Parathyroid adenoma (tissue), 2 donors: ENCODE results near the gene FEN1.

ENCODE experiments used
- H2AFZ ChIP-seq: fragments of 300-600 bp; sonication (generic); one replicate; pipeline ENCODE4 v1.7.0; 2017; ENCODE audit warnings: antibody characterized with exemption, mild to moderate bottlenecking
- H3K27ac ChIP-seq: fragments of 300-600 bp; sonication (generic); one replicate; pipeline ENCODE4 v1.7.0; 2017
- H3K27me3 ChIP-seq: fragments of 300-600 bp; sonication (generic); one replicate; pipeline ENCODE4 v1.7.0; 2017; ENCODE audit warnings: low read length; ENCODE audit not compliant: control insufficient read depth, insufficient read depth
- H3K36me3 ChIP-seq: fragments of 300-600 bp; sonication (generic); one replicate; pipeline ENCODE4 v1.7.0; 2017; ENCODE audit warnings: low read length; ENCODE audit not compliant: control insufficient read depth, insufficient read depth
- H3K4me1 ChIP-seq: fragments of 300-600 bp; sonication (generic); one replicate; pipeline ENCODE4 v1.7.0; 2017; ENCODE audit warnings: control low read depth
- H3K4me2 ChIP-seq: fragments of 300-600 bp; sonication (generic); one replicate; pipeline ENCODE4 v1.7.0; 2017; ENCODE audit warnings: low read length
- H3K4me3 ChIP-seq: fragments of 300-600 bp; sonication (generic); one replicate; pipeline ENCODE4 v1.7.0; 2017; ENCODE audit warnings: low read depth, low read length
- H3K79me2 ChIP-seq: fragments of 300-600 bp; sonication (generic); one replicate; pipeline ENCODE4 v1.7.0; 2017; ENCODE audit warnings: control low read depth
- H3K9ac ChIP-seq: fragments of 300-600 bp; sonication (generic); one replicate; pipeline ENCODE4 v1.7.0; 2017; ENCODE audit warnings: mild to moderate bottlenecking
- H3K9me3 ChIP-seq: fragments of 300-600 bp; sonication (generic); one replicate; pipeline ENCODE4 v1.7.0; 2017; ENCODE audit warnings: low read length; ENCODE audit not compliant: control insufficient read depth
- TF ChIP-seq, protein P1 (sequence below): fragments of 300-600 bp; sonication (generic); IDR thresholded peaks from one replicate; pipeline ENCODE4 v1.7.0; 2017; ENCODE audit warnings: antibody characterized with exemption, mild to moderate bottlenecking
- donor health status: primary hyperparathyroidism.

The FEN1 gene

DNA sequence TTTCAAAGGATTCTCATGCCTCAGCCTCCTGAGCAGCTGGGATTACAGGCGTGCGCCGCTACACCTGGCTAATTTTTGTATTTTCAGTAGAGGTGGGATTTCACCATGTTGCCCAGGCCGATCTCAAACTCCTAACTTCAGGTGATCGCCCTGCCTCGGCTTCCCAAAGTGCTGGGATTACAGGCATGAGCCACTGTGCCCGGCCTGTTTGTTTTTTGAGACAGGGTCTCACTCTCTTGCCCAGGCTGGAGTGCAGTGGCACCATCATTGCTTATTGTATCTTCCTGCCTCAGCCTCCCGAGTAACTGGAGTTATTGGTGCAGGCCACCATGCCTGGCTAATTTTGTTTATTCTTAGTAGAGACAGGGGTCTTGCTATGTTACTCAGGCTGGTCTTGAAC lies 43.5 kb downstream of the FEN1 start:
- no peak overlapping the region for H3K27ac ChIP-seq
- H3K4me1 ChIP-seq: peaks cover 31% of the 10 kb centered on the region
- no peaks in the 10 kb centered on the region for H3K27me3 ChIP-seq
- no peak overlapping the region for H2AFZ ChIP-seq
- TF ChIP-seq, protein P1, sequence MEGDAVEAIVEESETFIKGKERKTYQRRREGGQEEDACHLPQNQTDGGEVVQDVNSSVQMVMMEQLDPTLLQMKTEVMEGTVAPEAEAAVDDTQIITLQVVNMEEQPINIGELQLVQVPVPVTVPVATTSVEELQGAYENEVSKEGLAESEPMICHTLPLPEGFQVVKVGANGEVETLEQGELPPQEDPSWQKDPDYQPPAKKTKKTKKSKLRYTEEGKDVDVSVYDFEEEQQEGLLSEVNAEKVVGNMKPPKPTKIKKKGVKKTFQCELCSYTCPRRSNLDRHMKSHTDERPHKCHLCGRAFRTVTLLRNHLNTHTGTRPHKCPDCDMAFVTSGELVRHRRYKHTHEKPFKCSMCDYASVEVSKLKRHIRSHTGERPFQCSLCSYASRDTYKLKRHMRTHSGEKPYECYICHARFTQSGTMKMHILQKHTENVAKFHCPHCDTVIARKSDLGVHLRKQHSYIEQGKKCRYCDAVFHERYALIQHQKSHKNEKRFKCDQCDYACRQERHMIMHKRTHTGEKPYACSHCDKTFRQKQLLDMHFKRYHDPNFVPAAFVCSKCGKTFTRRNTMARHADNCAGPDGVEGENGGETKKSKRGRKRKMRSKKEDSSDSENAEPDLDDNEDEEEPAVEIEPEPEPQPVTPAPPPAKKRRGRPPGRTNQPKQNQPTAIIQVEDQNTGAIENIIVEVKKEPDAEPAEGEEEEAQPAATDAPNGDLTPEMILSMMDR: no peak
- no peak overlapping the region for H3K4me3 ChIP-seq
- H3K9me3 ChIP-seq: no peaks in the 10 kb centered on the region
- no peak overlapping the region for H3K4me2 ChIP-seq
- no peak overlapping the region for H3K9ac ChIP-seq
- H3K36me3 ChIP-seq: no peaks in the 10 kb centered on the region
- H3K79me2 ChIP-seq: peaks cover 3% of the 10 kb centered on the region

GRCh38 chr11:61837411-61838005 lies 44.8 kb downstream of the FEN1 start:
- Histone ChIP-seq H3K9me3 (no peaks in the 10 kb centered on the region), H3K4me2 (no peak overlapping the region), H3K27ac (no peak overlapping the region), H3K4me3 (no peak overlapping the region), H3K4me1 (peaks cover 40% of the 10 kb centered on the region), H3K79me2 (peaks cover 3% of the 10 kb centered on the region), H2AFZ (no peak overlapping the region), H3K27me3 (no peaks in the 10 kb centered on the region), H3K36me3 (no peaks in the 10 kb centered on the region), H3K9ac (no peak overlapping the region)
- TF ChIP-seq, protein P1: no peak

- no peak overlapping the region for H3K27ac ChIP-seq
- peaks cover 3% of the 10 kb centered on the region for H3K79me2 ChIP-seq
- peaks cover 39% of the 10 kb centered on the region for H3K4me1 ChIP-seq
- no peaks in the 10 kb centered on the region for H3K36me3 ChIP-seq
- TF ChIP-seq, protein P1: no peak
- no peak overlapping the region for H3K4me2 ChIP-seq
- no peaks in the 10 kb centered on the region for H3K27me3 ChIP-seq
- H3K9me3 ChIP-seq: no peaks in the 10 kb centered on the region
- no peak overlapping the region for H2AFZ ChIP-seq
- H3K4me3 ChIP-seq: no peak overlapping the region
- no peak overlapping the region for H3K9ac ChIP-seq
Measured at GRCh38 chr11:61838501-61838900, 45.8 kb downstream of the FEN1 start.

DNA sequence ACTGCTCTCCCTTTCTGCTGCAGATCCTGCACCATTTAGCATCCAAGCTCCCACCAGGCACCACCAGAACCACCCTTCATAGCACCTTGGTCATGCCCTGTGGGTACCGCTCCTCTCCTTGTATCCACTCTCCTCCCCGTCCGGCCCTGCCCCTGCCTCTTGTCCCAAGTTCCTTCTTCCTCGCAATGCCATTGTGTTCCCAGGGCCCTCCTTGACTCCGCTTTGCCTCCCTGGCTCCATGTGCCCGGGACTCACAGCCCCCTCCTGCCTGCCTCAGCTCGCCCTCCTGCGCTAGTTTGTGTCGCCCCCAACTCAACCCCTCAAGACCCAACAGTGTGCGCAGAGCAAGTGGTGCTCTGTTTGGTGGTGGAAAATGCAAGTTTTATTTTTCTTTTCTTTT lies 46.2 kb downstream of the FEN1 start:
- Histone ChIP-seq H2AFZ (no peak overlapping the region), H3K9me3 (no peaks in the 10 kb centered on the region), H3K27ac (no peak overlapping the region), H3K4me3 (no peak overlapping the region), H3K4me2 (no peak overlapping the region), H3K27me3 (no peaks in the 10 kb centered on the region), H3K4me1 (peaks cover 38% of the 10 kb centered on the region), H3K36me3 (no peaks in the 10 kb centered on the region), H3K9ac (no peak overlapping the region), H3K79me2 (peaks cover 3% of the 10 kb centered on the region)
- TF ChIP-seq, protein P1: no peak

DNA sequence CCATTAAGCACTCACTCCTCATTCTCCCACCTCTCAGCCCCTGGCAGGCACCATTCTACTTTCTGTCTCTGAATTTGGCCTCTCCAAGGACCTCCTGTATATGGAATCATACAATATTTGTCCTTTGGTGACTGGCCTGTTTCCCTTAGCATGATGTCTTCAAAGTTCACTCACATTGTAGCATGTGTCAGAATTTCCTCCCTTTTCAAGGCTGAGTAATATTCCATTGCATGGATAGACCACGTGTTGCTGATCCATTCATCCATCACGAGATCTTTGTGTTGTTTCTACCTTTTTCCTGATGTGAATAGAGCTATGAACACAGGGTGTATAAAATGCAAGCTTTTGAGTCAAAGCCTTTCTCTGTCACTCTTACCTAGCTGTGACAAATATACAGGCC lies 47.0 kb downstream of the FEN1 start:
- H3K4me3 ChIP-seq: peak overlapping the region; percentile 2
- H3K9me3 ChIP-seq: no peaks in the 10 kb centered on the region
- no peaks in the 10 kb centered on the region for H3K36me3 ChIP-seq
- H2AFZ ChIP-seq: no peak overlapping the region
- peaks cover 3% of the 10 kb centered on the region for H3K79me2 ChIP-seq
- TF ChIP-seq, protein P1: no peak
- H3K4me2 ChIP-seq: no peak overlapping the region
- H3K9ac ChIP-seq: no peak overlapping the region
- no peaks in the 10 kb centered on the region for H3K27me3 ChIP-seq
- H3K27ac ChIP-seq: peak overlapping the region; percentile 82
- peaks cover 31% of the 10 kb centered on the region for H3K4me1 ChIP-seq
